Ovary (tissue), 3 donors: ENCODE results near the gene FNDC8.

Experiments used
- CTCF ChIP-seq, 3 donors: fragments of 450-650 bp in 2 of 3; fragments of 200-600 bp in 1 of 3; IDR thresholded peaks; one replicate each; pipeline versions ENCODE4 v1.5.1 to v1.8.0; 2016 to 2022; ENCODE audit warnings: antibody characterized with exemption in 3 of 3, mild to moderate bottlenecking in 1 of 3
- POLR2A ChIP-seq: fragments of 450-650 bp; IDR thresholded peaks from one replicate; pipeline ENCODE4 v1.6.1; 2017; ENCODE audit warnings: antibody characterized with exemption, mild to moderate bottlenecking, moderate library complexity
- donor health status: DM: no; HTN: no; CAD: no.

- TF ChIP-seq POLR2A (no peak), CTCF (IDR thresholded peaks at IDR 0.05) (no peak)
Observed at GRCh38 chr17:35076874-35077273, 44.5 kb upstream of the FNDC8 start.
